ENCODE measurements around the gene RPRD1B. TPM values are rescaled to one million over a fixed set of nuclear protein-coding genes. Genes with fewer than 3 reads are reported as not detected.

RPRD1B gene
- polyA plus RNA-seq, 3 donors, result 3.6 to 12.3 (median 4.7) TPM

DNA sequence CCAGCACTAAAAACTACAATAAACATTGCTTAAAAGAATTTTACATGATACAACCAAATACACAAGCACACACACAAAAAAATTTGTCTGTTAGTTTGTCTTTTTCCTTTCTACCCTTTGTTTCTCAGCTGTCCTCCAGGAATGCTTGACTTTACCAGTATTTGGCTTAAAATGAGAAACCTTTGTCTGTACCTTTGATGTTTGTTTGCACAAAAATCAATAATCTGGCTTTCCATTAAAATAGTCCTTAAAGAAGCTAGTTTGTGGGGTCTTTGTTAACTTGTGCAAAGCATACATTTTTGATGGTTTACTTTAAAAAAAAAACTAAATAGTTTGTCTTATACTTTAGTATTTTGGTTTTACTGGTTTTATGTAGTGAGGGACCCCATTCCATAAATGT lies 49.3 kb downstream of the RPRD1B start:
- Mint-ChIP-seq H3K4me1 (no peaks in the 10 kb centered on the region), H3K4me3 (no peak overlapping the region)

DNA sequence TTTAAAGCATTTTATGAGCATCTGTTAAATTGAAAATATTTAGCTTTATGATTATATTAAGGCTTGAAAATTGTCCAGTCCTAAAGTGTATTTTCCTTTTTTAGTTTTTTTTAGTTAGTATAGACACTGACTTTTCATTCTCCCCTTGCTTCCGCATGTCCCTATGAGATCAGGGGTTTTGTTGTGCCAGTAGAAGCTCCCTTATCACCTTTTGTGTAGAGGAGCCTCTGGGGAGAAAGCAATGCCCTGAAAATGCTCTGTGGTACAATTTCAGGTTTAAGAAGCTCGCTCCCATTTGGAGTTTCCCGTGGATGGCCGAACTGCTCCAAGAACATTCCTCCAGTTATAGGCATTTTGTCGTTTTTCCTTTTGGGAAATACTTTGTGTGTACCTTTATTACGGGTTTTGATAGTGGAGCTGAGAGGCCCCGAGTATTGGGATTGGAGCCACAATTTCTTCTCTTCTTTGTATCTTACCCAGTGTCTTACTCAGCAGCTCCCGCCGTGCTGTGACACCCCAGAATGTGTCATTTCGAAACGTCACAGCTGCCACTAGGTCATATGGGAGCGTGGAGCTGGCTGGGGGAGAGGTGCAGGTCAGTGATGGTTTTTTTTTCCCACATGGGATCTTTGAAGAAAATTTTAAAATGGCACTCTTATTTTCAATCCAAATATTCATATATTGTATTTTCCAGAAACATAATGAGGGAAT lies 49.9 kb downstream of the RPRD1B start:
- Histone ChIP-seq H3K36me3 (replicated peaks in 1 of 2; ENCODE audit: control insufficient read depth in 1 of 2, insufficient read depth in 2 of 2, low read length in 2 of 2) (peaks cover 61 to 99% of the 10 kb centered on the region in 2 donors), H3K79me2 (ENCODE audit: insufficient read depth, low read length) (peaks cover 40% of the 10 kb centered on the region), H3K27me3 (ENCODE audit: control insufficient read depth in 2 of 2, insufficient read depth in 2 of 2, low read length in 2 of 2) (no peaks in the 10 kb centered on the region), H4K20me1 (ENCODE audit: insufficient read depth, low read length) (peaks cover 9% of the 10 kb centered on the region), H3K4me2 (replicated peaks; ENCODE audit: extremely low read depth, low read length, poor library complexity, severe bottlenecking) (no peak overlapping the region), H3K4me3 (replicated peaks in 1 of 3; ENCODE audit: low read depth in 2 of 3, low read length in 3 of 3) (no peak overlapping the region), H3K4me1 (ENCODE audit: control insufficient read depth in 1 of 2, insufficient read depth in 2 of 2, low read length in 2 of 2) (no peaks in the 10 kb centered on the region), H2AFZ (ENCODE audit: insufficient read depth, low read depth, low read length, poor library complexity, severe bottlenecking) (no peak overlapping the region), H3K9ac (ENCODE audit: insufficient read depth, low read length, poor library complexity, severe bottlenecking) (no peak overlapping the region), H3K27ac (ENCODE audit: low read depth in 1 of 2, low read length in 2 of 2) (peak overlapping the region in 1 of 2 donors; percentile 26), H3K9me3 (replicated peaks in 1 of 2; ENCODE audit: control insufficient read depth in 1 of 2, insufficient read depth in 1 of 2, low read length in 2 of 2) (no peaks in the 10 kb centered on the region)
- no CpG with 5 or more reads among the region's 12 CpGs for WGBS (ENCODE audit: insufficient coverage)
- H3K4me1 Mint-ChIP-seq, result no peaks in the 10 kb centered on the region
- peaks cover 93 to 94% of the 10 kb centered on the region in 2 donors for H3K36me3 Mint-ChIP-seq
- no peak overlapping the region for H3K4me3 Mint-ChIP-seq
- peaks cover 0 to 4% (median 2%) of the 10 kb centered on the region in 7 donors for H3K9me3 Mint-ChIP-seq
- intact Hi-C loops (cut with micrococcal nuclease), result no loop called here
- TF ChIP-seq, protein P1, sequence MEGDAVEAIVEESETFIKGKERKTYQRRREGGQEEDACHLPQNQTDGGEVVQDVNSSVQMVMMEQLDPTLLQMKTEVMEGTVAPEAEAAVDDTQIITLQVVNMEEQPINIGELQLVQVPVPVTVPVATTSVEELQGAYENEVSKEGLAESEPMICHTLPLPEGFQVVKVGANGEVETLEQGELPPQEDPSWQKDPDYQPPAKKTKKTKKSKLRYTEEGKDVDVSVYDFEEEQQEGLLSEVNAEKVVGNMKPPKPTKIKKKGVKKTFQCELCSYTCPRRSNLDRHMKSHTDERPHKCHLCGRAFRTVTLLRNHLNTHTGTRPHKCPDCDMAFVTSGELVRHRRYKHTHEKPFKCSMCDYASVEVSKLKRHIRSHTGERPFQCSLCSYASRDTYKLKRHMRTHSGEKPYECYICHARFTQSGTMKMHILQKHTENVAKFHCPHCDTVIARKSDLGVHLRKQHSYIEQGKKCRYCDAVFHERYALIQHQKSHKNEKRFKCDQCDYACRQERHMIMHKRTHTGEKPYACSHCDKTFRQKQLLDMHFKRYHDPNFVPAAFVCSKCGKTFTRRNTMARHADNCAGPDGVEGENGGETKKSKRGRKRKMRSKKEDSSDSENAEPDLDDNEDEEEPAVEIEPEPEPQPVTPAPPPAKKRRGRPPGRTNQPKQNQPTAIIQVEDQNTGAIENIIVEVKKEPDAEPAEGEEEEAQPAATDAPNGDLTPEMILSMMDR (IDR thresholded peaks at IDR 0.05), result no peak
- H3K27me3 Mint-ChIP-seq (ENCODE audit: low read depth in 3 of 3), result no peaks in the 10 kb centered on the region
- H3K27ac Mint-ChIP-seq, result peak overlapping the region in 2 of 7 donors; percentile 70 to 75
- DNase-seq, result peak in 1 of 3 donors; percentile 13

More for the DNA sequence above, 49.3 kb downstream of the RPRD1B start:
- no peaks in the 10 kb centered on the region for H3K9me3 ChIP-seq (replicated peaks in 1 of 2; ENCODE audit: control insufficient read depth in 1 of 2, insufficient read depth in 1 of 2, low read length in 2 of 2)
- H3K79me2 ChIP-seq (ENCODE audit: insufficient read depth, low read length), result peaks cover 40% of the 10 kb centered on the region
- TF ChIP-seq, protein P1 (IDR thresholded peaks at IDR 0.05), result no peak
- H3K4me2 ChIP-seq (replicated peaks; ENCODE audit: extremely low read depth, low read length, poor library complexity, severe bottlenecking), result no peak overlapping the region
- peaks cover 0 to 5% (median 2%) of the 10 kb centered on the region in 7 donors for H3K9me3 Mint-ChIP-seq
- H3K36me3 Mint-ChIP-seq, result peaks cover 91 to 92% of the 10 kb centered on the region in 2 donors
- no peak overlapping the region for H3K9ac ChIP-seq (ENCODE audit: insufficient read depth, low read length, poor library complexity, severe bottlenecking)
- H3K36me3 ChIP-seq (replicated peaks in 1 of 2; ENCODE audit: control insufficient read depth in 1 of 2, insufficient read depth in 2 of 2, low read length in 2 of 2), result peaks cover 59 to 99% of the 10 kb centered on the region in 2 donors
- no peak overlapping the region for H3K27ac Mint-ChIP-seq
- no peak for DNase-seq
- peaks cover 9% of the 10 kb centered on the region for H4K20me1 ChIP-seq (ENCODE audit: insufficient read depth, low read length)
- intact Hi-C loops (cut with micrococcal nuclease), result no loop called here
- H3K4me1 ChIP-seq (ENCODE audit: control insufficient read depth in 1 of 2, insufficient read depth in 2 of 2, low read length in 2 of 2), result no peaks in the 10 kb centered on the region
- no peak overlapping the region for H2AFZ ChIP-seq (ENCODE audit: insufficient read depth, low read depth, low read length, poor library complexity, severe bottlenecking)
- no peaks in the 10 kb centered on the region for H3K27me3 ChIP-seq (ENCODE audit: control insufficient read depth in 2 of 2, insufficient read depth in 2 of 2, low read length in 2 of 2)
- H3K27ac ChIP-seq (ENCODE audit: low read depth in 1 of 2, low read length in 2 of 2), result no peak overlapping the region
- H3K4me3 ChIP-seq (replicated peaks in 1 of 3; ENCODE audit: low read depth in 2 of 3, low read length in 3 of 3), result no peak overlapping the region
- no peaks in the 10 kb centered on the region for H3K27me3 Mint-ChIP-seq (ENCODE audit: low read depth in 3 of 3)
